Tibial artery (tissue), 4 donors: Measurements from ENCODE around the gene NTPCR.

Source experiments
- DNase-seq, 2 donors: peaks; one replicate each; pipeline ENCODE4 v3.0.0-alpha.2; 2019
- H3K27ac ChIP-seq, 2 donors: fragments of 200-600 bp; sonication (generic) in 1 of 2; 1 replicate in 1 of 2; 2 replicates in 1 of 2; pipeline ENCODE4 v1.5.1; 2018 to 2019; ENCODE audit warnings: mild to moderate bottlenecking in 1 of 2
- H3K27me3 ChIP-seq, 2 donors: fragments of 200-600 bp; sonication (generic) in 1 of 2; one replicate each; pipeline versions ENCODE4 v1.5.1 to v1.6.0; 2016 to 2019
- H3K36me3 ChIP-seq, 3 donors: fragments of 200-600 bp; sonication (generic) in 2 of 3; one replicate each; pipeline ENCODE4 v1.5.1; 2016 to 2019; ENCODE audit warnings: mild to moderate bottlenecking in 2 of 3
- H3K4me1 ChIP-seq, 4 donors: fragments of 200-600 bp; sonication (generic) in 2 of 4; 1 replicate in 3 of 4; 2 replicates in 1 of 4; pipeline ENCODE4 v1.5.1; 2016 to 2019
- H3K4me3 ChIP-seq, 2 donors: fragments of 200-600 bp; sonication (generic) in 1 of 2; 1 replicate in 1 of 2; 2 replicates in 1 of 2; pipeline ENCODE4 v1.5.1; 2018 to 2019; ENCODE audit warnings: mild to moderate bottlenecking in 2 of 2
- H3K9me3 ChIP-seq, 3 donors: fragments of 200-600 bp; sonication (generic) in 1 of 3; one replicate each; pipeline ENCODE4 v1.5.1; 2016 to 2019
- CTCF ChIP-seq, 2 experiments: fragments of 200-600 bp in 1 of 2; fragments of 450-650 bp in 1 of 2; IDR thresholded peaks; one replicate each; pipeline ENCODE4 v1.5.1; 2017 to 2019; ENCODE audit warnings: antibody characterized with exemption in 2 of 2, mild to moderate bottlenecking in 1 of 2, moderate library complexity in 1 of 2
- intact Hi-C: fragments of 100-400 bp; cut with DNase I; formaldehyde crosslinking; loops from one replicate; pipeline ENCODE4 v1.15.0; 2023; ENCODE audit warnings: low total_unique reads

Gene NTPCR

GRCh38 chr1:233004451-233004850 lies 54.0 kb downstream of the NTPCR start:
- intact Hi-C loops, result no loop called here
- peaks cover 0 to 11% (median 8%) of the 10 kb centered on the region in 3 donors for H3K36me3 ChIP-seq

GRCh38 chr1:233005156-233005555 lies 54.7 kb downstream of the NTPCR start:
- TF ChIP-seq CTCF (IDR thresholded peaks at IDR 0.05), result no peak
- Histone ChIP-seq H3K36me3 (peaks cover 0 to 5% (median under 1%) of the 10 kb centered on the region in 3 donors), H3K27me3 (no peaks in the 10 kb centered on the region), H3K4me3 (no peak overlapping the region), H3K9me3 (no peaks in the 10 kb centered on the region), H3K4me1 (no peaks in the 10 kb centered on the region), H3K27ac (no peak overlapping the region)
- intact Hi-C loops, result no loop called here
- no peak for DNase-seq

More at GRCh38 chr1:233004451-233004850, 54.0 kb downstream of the NTPCR start:
- H3K27ac ChIP-seq, result no peak overlapping the region
- TF ChIP-seq CTCF (IDR thresholded peaks at IDR 0.05), result no peak
- no peaks in the 10 kb centered on the region for H3K9me3 ChIP-seq
- H3K27me3 ChIP-seq, result no peaks in the 10 kb centered on the region
- no peaks in the 10 kb centered on the region for H3K4me1 ChIP-seq
- DNase-seq, result no peak
- no peak overlapping the region for H3K4me3 ChIP-seq

GRCh38 chr1:233005703-233006102 lies 55.3 kb downstream of the NTPCR start:
- intact Hi-C loops, result no loop called here
- no peak for DNase-seq
- TF ChIP-seq CTCF (IDR thresholded peaks at IDR 0.05), result no peak
- Histone ChIP-seq H3K36me3 (no peaks in the 10 kb centered on the region), H3K27me3 (no peaks in the 10 kb centered on the region), H3K4me3 (no peak overlapping the region), H3K27ac (no peak overlapping the region), H3K9me3 (no peaks in the 10 kb centered on the region), H3K4me1 (no peaks in the 10 kb centered on the region)

GRCh38 chr1:233006108-233006507 lies 55.7 kb downstream of the NTPCR start:
- H3K27ac ChIP-seq, result no peak overlapping the region
- no peak for TF ChIP-seq CTCF (IDR thresholded peaks at IDR 0.05)
- intact Hi-C loops, result no loop called here

GRCh38 chr1:233006541-233006973 lies 56.1 kb downstream of the NTPCR start:
- no peak overlapping the region for H3K4me3 ChIP-seq
- intact Hi-C loops, result no loop called here
- DNase-seq, result no peak
- no peaks in the 10 kb centered on the region for H3K9me3 ChIP-seq
- H3K36me3 ChIP-seq, result no peaks in the 10 kb centered on the region
- no peaks in the 10 kb centered on the region for H3K27me3 ChIP-seq
- no peaks in the 10 kb centered on the region for H3K4me1 ChIP-seq
- H3K27ac ChIP-seq, result no peak overlapping the region
- TF ChIP-seq CTCF (IDR thresholded peaks at IDR 0.05), result no peak

More at GRCh38 chr1:233006108-233006507, 55.7 kb downstream of the NTPCR start:
- DNase-seq, result no peak
- Histone ChIP-seq H3K9me3 (no peaks in the 10 kb centered on the region), H3K27me3 (no peaks in the 10 kb centered on the region), H3K36me3 (no peaks in the 10 kb centered on the region), H3K4me1 (no peaks in the 10 kb centered on the region), H3K4me3 (no peak overlapping the region)

- no peak overlapping the region for H3K27ac ChIP-seq
- H3K27me3 ChIP-seq, result no peaks in the 10 kb centered on the region
- no peaks in the 10 kb centered on the region for H3K4me1 ChIP-seq
- intact Hi-C loops, result no loop called here
- no peak overlapping the region for H3K4me3 ChIP-seq
- peaks cover 0 to 16% (median 0%) of the 10 kb centered on the region in 3 donors for H3K36me3 ChIP-seq
- DNase-seq, result no peak
- no peak for TF ChIP-seq CTCF (IDR thresholded peaks at IDR 0.05)
- no peaks in the 10 kb centered on the region for H3K9me3 ChIP-seq
Measured at GRCh38 chr1:233010146-233010545, 59.7 kb downstream of the NTPCR start.
